Measurements from ENCODE around the gene SAYSD1. TPM values are rescaled to one million over a fixed set of nuclear protein-coding genes. Genes with fewer than 3 reads are reported as not detected.

Gene SAYSD1
- total and polyA plus RNA-seq, 2 of the 8 experiments (the other 6 are each of a cell fraction or from before 2014, with no cell fraction given), result 6.7 to 7.9 TPM

DNA sequence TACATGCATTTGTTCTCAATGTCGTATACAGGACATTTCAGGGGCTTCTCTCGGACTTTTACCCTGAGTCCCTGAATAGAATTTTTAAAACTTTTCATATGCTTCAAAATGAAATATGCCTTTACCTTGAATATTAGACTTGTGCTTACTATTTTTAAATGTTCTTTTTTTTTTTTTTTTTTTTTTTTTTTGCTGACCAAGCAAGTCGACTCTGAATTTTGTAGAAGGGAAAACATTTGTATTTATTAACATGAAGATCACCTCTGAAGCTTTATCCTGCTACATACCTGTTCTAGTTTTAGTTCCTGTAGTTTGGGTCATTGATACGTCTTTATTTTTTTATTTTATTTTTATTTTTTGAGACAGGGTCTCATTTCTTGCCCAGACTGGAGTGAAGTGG lies 39.7 kb upstream of the SAYSD1 start:
- H2BK12ac ChIP-seq (ENCODE audit: low read depth, low read length), result no peak overlapping the region
- H3K23me2 ChIP-seq (ENCODE audit: low read depth, low read length), result no peaks in the 10 kb centered on the region
- H3K4ac ChIP-seq (replicated peaks; ENCODE audit: insufficient read length, low read depth, low read length), result no peak overlapping the region
- H4K20me1 ChIP-seq (replicated peaks in 1 of 2; ENCODE audit: control insufficient read depth in 1 of 2, insufficient read depth in 2 of 2, low read length in 2 of 2), result no peaks in the 10 kb centered on the region
- H3K4me3 ChIP-seq (ENCODE audit: extremely low read depth in 1 of 4, insufficient read depth in 2 of 4, low read depth in 3 of 4, low read length in 4 of 4), result no peak overlapping the region
- no peak overlapping the region for H3K18ac ChIP-seq (ENCODE audit: extremely low read depth, low read length)
- DNase-seq (ENCODE audit: low read depth in 1 of 2, low spot score in 2 of 2) (no peak), FAIRE-seq (no peak)
- H4K5ac ChIP-seq (ENCODE audit: insufficient read length, low read depth, low read length), result no peak overlapping the region
- H3K4me1 ChIP-seq (replicated peaks in 1 of 4; ENCODE audit: control insufficient read depth in 3 of 4, insufficient read depth in 4 of 4, low read length in 3 of 4), result no peaks in the 10 kb centered on the region
- H4K91ac ChIP-seq (replicated peaks; ENCODE audit: insufficient read length, low read length), result no peak overlapping the region
- no peak overlapping the region for H4K8ac ChIP-seq (ENCODE audit: extremely low read depth, insufficient read depth, low read length)
- WGBS, 2 experiments (ENCODE audit: extremely low coverage in 1 of 2, insufficient coverage in 1 of 2, insufficient read length in 1 of 2, insufficient replicate concordance in 2 of 2, low coverage in 1 of 2, low lambda C conversion rate in 2 of 2, missing lambda C conversion rate in 1 of 2), result 85% methylated on average over 4 of the region's 4 CpGs; no CpG with 5 or more reads in 1 of the 2 experiments
- H3K9ac ChIP-seq (replicated peaks in 1 of 4; ENCODE audit: extremely low read depth in 1 of 4, low read depth in 3 of 4, low read length in 3 of 4), result no peak overlapping the region
- no peak overlapping the region for H3K27ac ChIP-seq (ENCODE audit: low read depth, low read length)
- H3K79me2 ChIP-seq (ENCODE audit: control insufficient read depth in 1 of 2, insufficient read depth in 2 of 2, low read length in 2 of 2), result no peaks in the 10 kb centered on the region
- H3K56ac ChIP-seq (replicated peaks; ENCODE audit: insufficient read length, low read depth, low read length), result no peak overlapping the region
- no peak overlapping the region for H2BK15ac ChIP-seq (ENCODE audit: low read length)
- H2AFZ ChIP-seq (ENCODE audit: low read length), result no peak overlapping the region
- H2BK5ac ChIP-seq (ENCODE audit: low read depth, low read length), result no peak overlapping the region
- no peaks in the 10 kb centered on the region for H3K27me3 ChIP-seq (replicated peaks in 1 of 4; ENCODE audit: control insufficient read depth in 3 of 4, extremely low read depth in 1 of 4, insufficient read depth in 3 of 4, low read length in 3 of 4)
- no peak overlapping the region for H2AK5ac ChIP-seq (ENCODE audit: low read depth, low read length)
- H2BK120ac ChIP-seq (replicated peaks; ENCODE audit: low read depth, low read length), result no peak overlapping the region
- ChIA-PET POLR2A (ENCODE audit: partially characterized antibody) (no interaction called here), CTCF (ENCODE audit: partially characterized antibody) (interaction anchor here (3.4 to 7.2 kb wide), 2 partner anchors 152 to 157 kb away, joined by 15 to 145 read pairs; no protein-coding TSS in a partner anchor)
- no peaks in the 10 kb centered on the region for H3K36me3 ChIP-seq (ENCODE audit: control insufficient read depth in 2 of 4, insufficient read depth in 4 of 4, low read length in 3 of 4)
- H3K79me1 ChIP-seq (ENCODE audit: low read depth, low read length), result no peaks in the 10 kb centered on the region
- H3K9me3 ChIP-seq (ENCODE audit: insufficient read depth in 2 of 2, low read depth in 1 of 2, low read length in 1 of 2), result peaks cover 0 to 5% of the 10 kb centered on the region in 2 experiments; a peak in 1 of 4 replicates
- no peak overlapping the region for H3K14ac ChIP-seq (ENCODE audit: insufficient read length)
- H3K23ac ChIP-seq (ENCODE audit: insufficient read length), result no peak overlapping the region
- TF ChIP-seq TEAD4 (IDR thresholded peaks at IDR 0.05; ENCODE audit: low read depth, low read length), result no peak
- peak; percentile 57; the same call in 1 of the 2 replicates for TF ChIP-seq MAFK (IDR thresholded peaks at IDR 0.05; ENCODE audit: low read depth, low read length)
- no peak overlapping the region for H3K4me2 ChIP-seq (ENCODE audit: insufficient read depth in 1 of 2, low read depth in 2 of 2, low read length in 2 of 2)
- H2BK20ac ChIP-seq (ENCODE audit: low read length), result no peak overlapping the region

Data from H1 (cell line).